Activated CD4-positive, CD25-positive, alpha-beta regulatory T cell (primary cell): Measurements from ENCODE around the gene ADK.

Source experiments
- DNase-seq, 4 experiments: peaks; one replicate each; lab custom pipeline; 2025; lab: John Stamatoyannopoulos, UW

The ADK gene

GRCh38 chr10:74363727-74364126 lies 212.7 kb downstream of the ADK start:
- no peak for DNase-seq

DNA sequence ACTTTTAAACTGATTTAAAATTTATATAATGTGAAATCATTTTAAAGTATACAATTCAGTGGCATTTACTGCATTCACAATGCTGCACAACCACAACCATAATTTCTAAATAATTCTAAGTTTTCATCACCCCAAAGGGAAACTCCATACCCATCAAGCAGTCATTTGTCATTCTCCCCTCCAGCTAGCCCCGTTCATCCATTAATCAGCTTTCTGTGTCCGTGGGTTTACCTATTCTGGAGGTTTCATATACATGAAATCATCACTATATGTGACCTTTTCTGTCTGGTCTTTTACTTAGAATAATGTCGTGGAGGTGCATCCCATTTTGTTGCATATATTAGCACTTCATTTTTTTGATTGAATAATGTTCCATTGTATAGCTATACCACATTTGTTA lies 214.1 kb downstream of the ADK start:
- DNase-seq: no peak

GRCh38 chr10:74371696-74372095 lies 220.7 kb downstream of the ADK start:
- no peak for DNase-seq

GRCh38 chr10:74373059-74373458 lies 222.0 kb downstream of the ADK start:
- DNase-seq: no peak

DNA sequence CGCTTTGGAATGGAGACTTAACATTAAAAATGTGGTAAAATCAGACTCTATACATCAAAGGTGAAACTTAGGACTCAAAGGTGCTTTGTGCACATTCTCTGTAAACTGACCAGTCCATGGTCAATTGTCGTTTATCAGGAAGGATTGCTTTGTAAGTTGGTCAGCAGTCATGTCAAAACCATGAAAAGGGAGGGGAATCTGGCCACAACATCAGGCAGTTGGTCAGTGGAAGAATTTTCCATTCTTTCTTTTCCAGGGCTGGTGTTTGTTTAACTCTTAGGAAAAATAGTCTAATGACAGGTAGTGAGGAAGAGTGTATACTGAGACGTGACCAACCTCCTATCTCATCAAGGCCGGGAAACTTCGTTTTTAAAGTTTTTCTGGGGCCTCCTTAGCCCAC lies 226.5 kb downstream of the ADK start:
- no peak for DNase-seq

- DNase-seq: no peak
Measured at GRCh38 chr10:74379474-74379873, 228.5 kb downstream of the ADK start.

- no peak for DNase-seq
Measured at GRCh38 chr10:74380795-74381194, 229.8 kb downstream of the ADK start.

DNA sequence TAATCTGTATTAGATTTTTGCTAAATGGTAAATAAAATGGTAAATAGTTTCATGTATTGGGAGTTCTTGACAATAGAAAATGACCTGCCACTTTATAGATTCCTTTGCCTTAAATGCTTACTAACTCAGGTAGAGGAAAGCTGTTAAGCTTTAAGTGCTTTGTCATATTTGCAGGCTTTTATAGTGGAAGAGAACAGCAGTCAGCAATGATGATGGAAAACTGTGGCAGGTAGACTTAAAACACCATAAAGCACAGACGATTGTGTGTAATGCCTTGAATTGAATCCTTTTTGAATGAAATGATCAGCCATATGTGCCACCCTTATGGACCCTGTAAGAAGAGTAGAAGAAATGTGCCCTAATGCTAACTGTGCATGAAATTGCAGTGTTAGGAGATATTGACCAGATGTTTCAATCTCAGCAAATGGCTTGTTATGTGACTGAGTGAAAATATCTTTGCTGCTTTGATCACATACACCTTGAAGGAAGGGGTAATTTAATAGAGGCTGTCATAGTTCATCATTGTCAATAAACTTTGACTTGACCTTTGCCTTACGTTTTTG lies 230.4 kb downstream of the ADK start:
- no peak for DNase-seq

DNA sequence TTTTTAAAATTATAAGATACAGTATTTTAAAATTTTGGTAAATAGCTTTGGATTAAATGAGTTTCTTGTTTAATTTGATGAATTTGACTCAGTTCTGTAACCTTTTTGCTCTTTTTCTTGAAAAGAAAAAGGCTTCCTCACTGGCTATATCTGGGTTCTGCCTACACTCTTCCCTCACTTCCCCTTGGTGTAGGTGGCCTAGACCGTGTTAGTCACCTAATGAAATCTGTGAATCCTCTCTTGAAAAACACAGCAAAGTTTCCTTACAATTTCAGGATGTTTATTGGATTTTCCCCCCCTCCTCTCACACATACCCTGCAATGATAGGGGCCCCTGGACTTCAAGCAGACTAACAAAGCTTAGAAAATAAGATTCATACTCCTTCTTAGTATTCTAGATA lies 231.6 kb downstream of the ADK start:
- no peak for DNase-seq

DNA sequence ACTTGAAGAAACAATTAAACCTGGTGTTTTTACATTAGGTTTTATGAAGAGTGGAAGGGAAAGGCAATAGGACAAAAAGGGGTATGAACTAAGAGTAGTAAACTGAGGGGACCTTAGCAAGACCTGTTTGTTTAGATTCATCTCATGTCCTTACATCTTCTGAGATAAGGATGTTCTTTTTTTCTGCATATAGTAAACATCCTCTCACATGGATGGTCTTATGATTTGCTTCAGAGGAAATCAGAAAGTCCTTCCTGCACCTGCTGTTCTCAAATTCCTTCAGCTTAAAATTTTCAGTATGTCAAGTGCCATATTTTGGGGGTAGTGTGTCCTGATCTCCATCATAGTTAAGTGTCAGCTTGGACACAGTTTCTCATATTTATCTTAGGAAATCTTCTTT lies 232.6 kb downstream of the ADK start:
- DNase-seq: no peak

GRCh38 chr10:74384615-74385183 lies 233.7 kb downstream of the ADK start:
- no peak for DNase-seq

DNA sequence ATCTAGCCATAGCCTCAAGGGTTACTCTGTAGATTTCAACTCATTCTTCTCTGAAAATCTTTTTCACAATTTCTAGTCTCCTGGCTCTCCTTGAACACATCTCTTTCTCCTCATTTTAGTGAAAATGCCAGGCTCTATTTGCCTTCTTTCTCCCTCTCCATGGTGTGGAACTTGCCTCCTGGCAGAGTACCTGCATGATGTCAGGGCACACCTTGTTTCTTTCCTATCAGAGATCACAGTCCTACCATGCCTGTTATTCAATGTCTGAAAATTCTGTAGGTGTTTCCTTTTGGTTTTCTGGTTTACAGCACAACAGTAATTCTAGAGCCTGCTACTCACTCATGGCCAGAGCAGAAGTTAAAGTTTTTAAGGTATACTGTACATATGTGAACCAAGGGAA lies 237.8 kb downstream of the ADK start:
- no peak for DNase-seq

DNA sequence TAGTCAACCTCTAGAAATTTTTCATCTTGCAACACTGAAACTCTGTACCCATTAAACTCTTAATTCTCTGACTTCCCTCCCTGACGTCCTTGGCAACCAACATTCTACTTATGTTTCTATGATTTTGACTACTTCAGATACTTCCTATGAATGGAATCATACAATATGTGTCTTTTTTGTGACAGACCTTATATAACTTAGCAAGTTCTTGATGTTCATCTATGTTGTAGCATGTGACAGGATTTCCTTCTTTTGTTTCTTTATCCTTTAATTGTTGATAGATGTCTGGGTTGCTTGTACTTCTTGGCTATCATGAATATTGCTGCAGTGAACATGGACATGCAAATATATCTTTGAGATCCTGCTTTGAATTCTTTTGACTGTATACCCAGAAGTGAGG lies 240.8 kb downstream of the ADK start:
- no peak for DNase-seq

GRCh38 chr10:74394416-74394969 lies 243.5 kb downstream of the ADK start:
- DNase-seq: no peak

DNA sequence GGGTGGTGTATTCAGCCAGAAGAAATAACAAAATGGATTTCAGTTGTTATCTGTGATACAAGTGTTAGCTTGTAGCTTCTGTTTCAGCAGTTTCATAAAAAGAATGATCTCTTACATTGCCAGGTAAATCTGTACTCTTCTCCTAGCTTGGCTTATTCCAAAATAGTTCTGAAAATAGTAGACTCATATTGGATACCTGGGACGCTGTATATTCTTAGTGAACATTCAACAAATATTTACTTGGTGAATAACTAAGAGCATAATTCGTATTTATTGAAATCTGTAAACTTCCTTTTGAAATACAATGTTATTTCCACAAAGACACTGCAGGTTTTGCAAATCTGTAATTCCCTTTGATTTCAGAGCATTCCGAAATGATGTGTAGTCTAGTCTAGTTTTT lies 249.2 kb downstream of the ADK start:
- DNase-seq: no peak

DNA sequence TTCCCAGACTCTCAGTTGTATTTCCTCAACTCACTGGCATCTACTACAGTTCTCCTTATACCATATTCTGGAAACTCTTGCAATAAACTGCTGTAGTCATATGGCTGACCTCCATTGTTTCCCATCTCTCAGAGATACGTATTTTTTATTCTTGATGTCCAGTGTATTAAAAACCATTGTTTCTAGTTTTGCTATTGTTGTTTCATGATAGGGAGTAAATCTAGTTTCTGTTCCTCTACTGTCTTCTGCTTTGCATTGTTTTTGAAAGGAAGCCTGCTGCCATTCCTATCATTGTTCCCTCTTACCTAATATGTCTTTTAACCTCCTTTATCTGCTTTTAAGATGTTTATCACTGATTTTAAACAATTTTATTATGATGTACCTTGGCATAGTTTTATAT lies 255.0 kb downstream of the ADK start:
- DNase-seq: no peak

DNA sequence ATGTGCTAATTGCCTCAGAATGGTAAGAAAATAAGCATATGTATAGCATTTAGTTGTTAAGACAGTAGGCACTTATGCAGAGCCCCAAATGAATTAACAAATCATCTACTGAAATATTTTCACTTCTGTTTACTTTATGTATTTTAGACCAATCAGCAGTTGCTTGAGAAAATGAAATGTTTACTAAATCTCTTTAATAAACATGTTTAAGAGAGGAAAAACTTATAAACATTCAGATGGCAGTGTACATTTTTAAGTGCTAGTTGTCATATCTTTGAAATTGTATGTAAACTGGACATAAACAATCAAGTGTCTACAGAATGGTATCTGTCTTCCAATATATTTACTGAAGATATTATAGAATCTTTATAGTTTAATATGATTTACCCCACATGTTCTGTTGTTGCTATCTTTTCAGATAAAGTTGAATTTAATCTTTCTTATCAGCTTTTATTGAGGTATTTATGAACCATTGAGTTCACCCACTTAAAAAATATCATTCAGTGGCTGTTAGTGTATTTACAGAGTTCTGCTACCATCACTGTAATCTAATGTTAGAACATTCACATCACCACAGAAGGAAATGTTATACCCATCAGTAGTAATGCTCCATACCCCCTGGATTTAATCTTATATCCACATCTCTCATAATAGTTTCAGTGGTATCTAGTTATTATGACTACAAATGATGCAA lies 264.3 kb downstream of the ADK start:
- DNase-seq: no peak

GRCh38 chr10:74417397-74417796 lies 266.4 kb downstream of the ADK start:
- DNase-seq: no peak

DNA sequence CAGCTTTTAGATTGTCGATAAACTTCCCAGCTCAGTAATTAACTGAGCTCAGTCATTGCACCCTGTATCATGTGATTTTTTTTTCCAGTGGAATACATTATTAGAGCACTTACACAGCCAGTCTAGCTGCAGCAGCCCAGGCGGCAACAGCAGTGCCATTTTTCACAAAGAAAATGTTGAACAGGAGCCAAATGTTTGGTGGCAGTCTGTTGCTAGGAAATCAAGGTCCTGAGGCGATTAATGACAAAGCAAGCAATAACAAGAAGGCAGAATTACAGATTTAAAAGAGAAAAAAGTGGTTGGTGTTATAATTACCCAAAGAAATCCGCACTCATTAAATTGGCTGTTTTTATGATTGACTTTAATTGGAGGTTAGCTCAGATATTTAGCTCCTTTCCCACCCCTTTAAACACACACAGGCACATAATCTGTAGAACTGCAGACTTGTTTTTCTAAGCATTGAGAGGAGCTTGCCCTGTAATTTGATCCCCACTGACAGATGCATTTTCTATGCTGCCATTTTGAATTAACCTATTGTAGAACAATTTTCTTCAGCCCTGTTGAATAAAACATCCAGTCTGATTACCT lies 267.4 kb downstream of the ADK start:
- DNase-seq: no peak

DNA sequence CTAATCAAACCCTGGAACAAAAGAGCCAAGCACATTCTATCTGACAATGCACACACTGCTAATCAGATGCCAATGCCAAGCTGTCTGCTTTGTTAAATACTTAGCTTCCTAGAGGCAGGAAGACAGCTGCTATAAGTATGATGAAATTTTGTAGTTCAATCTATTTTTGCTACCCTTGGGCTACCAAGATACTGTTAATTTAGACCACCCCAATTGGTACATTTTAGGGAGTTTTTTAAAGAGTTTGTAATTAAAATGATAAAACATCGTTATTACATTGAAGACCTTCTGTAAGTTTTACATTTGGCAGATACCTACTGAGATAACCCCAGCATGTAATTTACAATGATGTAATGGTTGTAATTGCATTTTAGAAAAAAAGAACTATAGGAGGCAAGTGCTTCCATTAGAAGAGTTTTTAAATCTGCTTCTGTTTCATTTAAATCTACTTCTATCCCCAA lies 268.5 kb downstream of the ADK start:
- DNase-seq: no peak

DNA sequence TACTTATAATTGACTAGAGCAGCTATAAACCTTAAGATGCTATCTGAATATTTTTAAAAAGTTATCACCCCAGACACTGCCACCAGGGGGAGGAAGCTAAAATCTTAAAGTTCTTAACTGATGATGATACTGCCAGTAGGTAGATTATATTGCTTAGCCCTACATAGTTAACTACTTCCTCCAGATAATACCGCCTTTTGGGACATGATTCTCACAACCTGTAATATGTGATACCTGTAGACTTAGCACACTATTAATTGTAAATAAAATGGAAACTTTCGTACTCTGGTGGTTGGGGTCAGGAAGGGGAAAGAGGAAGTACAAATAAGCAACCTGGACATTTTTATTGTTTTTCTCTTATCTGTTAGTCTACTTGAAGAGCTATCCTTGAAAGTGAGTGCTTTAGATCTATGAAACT lies 268.9 kb downstream of the ADK start:
- no peak for DNase-seq

- no peak for DNase-seq
Measured at GRCh38 chr10:74424565-74424964, 273.5 kb downstream of the ADK start.

- no peak for DNase-seq
Measured at GRCh38 chr10:74425456-74426001, 274.5 kb downstream of the ADK start.
